HS-27A (cell line): ENCODE results near the gene OSBPL2.

ENCODE experiments used
- DNase-seq: peaks from one replicate; pipeline ENCODE4 v3.0.0-alpha.2; 2012; ENCODE audit warnings: low read depth, missing footprints

The OSBPL2 gene

GRCh38 chr20:62258499-62259293, 20.4 kb downstream of the OSBPL2 start:
- DNase-seq = no peak

- DNase-seq = no peak
These were observed 20.9 kb downstream of the OSBPL2 start for GRCh38 chr20:62259294-62259565.

GRCh38 chr20:62262064-62262463, 23.7 kb downstream of the OSBPL2 start:
- no peak for DNase-seq

GRCh38 chr20:62263396-62263795, 25.1 kb downstream of the OSBPL2 start:
- DNase-seq = no peak

GRCh38 chr20:62265365-62265764, 27.0 kb downstream of the OSBPL2 start:
- no peak for DNase-seq

- DNase-seq = no peak
These were observed 28.0 kb downstream of the OSBPL2 start for GRCh38 chr20:62266340-62266739.

- DNase-seq = no peak
These were observed 28.5 kb downstream of the OSBPL2 start for GRCh38 chr20:62266851-62267250.

DNA sequence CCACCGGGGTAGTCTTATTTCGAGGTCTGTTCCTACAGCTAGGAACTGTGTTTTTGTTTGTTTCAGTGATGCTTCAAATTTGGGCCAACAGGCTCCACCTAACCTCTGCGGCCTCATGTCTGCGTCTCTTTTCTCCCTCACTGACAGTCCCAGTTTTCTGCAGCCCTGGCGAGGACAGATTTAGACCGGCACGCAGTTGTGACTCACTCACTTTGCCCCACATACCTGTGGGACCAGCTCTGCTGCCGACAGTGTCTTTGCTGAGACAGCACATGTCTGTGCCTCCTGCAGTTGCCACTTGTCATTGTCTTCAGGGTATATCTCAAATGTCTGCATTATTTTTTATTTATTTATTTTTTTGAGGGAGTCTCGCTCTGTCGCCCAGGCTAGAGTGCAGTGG, 29.2 kb downstream of the OSBPL2 start:
- DNase-seq = no peak

DNA sequence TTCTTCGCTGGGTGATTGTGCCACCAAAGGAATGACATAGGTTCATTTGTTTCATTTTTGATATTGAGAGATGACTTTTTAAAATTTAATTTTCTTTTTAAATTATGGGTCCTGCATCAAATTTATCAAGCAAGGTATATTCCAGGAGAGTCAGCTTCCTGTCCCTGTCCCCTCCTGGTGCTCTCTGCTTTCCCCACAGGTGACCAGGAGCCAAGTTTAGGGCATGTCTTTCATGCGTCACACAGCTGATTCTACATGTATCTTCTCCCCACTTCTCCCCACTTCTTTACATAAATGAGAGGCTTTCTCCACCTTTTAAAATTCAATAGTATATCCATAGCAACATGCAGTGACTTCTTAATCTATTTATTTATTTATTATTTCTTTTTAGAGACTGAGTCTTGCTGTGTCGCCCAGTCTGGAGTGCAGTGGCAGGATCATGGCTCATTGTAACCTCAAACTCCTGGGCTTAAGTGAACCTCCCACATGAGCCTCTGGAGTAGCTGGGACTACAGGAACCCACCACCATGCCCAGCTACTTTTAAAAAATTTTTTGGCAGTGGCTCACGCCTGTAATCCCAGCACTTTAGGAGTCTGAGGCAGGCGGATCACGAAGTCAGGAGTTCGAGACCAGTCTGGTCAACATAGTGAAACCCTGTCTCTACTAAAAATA, 30.0 kb downstream of the OSBPL2 start:
- no peak for DNase-seq

DNA sequence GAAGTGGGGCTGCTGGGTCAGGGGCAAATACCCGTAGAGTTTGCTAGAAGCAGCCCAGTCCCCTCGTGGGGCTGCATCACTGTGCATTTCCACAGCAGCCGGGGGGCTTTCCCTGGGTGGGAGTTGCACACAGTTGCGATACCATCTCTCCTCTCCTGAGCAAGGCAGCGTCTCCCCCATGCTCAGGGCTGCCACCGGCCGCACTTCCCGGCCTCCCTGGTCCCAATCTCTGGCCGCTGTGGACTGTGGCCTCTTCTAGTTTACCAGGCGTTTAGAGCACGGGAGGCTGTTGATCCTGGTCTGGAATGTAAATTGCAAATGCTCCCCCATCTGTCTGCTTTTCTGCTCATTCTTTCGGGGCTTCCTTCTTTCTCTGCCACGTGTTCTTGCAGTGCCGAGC, 31.1 kb downstream of the OSBPL2 start:
- no peak for DNase-seq

DNA sequence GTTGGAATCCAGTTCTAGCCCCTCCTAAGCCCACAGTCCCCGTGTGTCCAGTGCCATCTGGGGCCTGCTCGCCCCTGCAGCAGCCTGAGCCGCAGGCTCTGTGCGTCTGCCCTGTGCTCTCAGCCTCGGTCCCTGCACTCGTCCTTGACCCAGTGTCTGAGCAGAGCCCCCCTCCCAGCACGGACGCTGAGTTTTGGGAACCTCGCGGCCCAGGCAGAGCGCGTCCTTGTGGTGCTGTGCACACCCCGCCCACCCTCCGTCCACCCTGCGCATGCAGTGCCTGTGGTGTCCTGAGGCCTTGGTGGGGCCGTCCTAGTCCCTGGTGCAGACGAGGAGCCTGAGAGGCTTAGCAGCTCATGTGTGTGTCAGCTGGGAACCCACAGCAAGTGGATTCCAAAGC, 31.6 kb downstream of the OSBPL2 start:
- DNase-seq = no peak

DNA sequence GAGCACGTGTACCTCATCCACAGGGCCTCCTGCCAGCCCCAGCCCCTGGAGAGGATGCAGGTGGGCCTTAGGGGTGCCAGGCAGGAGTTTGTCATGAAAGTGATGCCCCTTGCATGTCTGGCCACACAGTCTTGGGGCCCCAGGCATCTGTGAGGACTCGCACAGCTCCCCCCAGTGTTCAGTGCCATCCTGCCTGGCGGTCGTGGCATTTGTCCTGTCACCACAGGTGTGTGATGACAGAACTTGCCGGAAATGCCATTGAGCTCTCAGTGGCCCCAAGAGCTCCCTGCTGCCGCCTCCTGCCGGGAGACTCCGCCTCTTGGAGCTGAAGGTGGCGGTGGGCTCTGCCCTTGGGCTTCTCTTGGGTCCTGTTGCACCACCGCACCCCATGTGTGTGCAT, 33.9 kb downstream of the OSBPL2 start:
- no peak for DNase-seq

GRCh38 chr20:62273416-62273815, 35.1 kb downstream of the OSBPL2 start:
- no peak for DNase-seq

- no peak for DNase-seq
These were observed 36.1 kb downstream of the OSBPL2 start for GRCh38 chr20:62274332-62274950.

DNA sequence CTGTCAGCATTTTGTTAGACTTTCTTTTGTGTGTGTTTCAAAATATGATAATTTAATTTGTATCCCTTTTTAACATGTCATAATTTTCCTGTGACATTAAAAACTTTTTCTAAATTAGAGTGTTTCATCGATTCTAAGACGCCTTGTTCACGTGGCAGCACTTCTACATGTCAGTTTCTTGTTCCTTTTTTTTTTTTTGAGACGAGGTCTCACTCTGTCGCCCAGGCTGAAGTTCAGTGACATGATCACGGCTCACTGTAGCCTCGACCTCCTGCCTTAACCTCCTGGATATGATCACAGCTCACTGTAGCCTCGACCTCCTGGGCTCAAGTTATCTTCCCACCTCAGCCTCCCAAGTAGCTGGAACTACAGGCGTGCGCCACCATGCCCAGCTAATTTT, 36.9 kb downstream of the OSBPL2 start:
- no peak for DNase-seq

DNA sequence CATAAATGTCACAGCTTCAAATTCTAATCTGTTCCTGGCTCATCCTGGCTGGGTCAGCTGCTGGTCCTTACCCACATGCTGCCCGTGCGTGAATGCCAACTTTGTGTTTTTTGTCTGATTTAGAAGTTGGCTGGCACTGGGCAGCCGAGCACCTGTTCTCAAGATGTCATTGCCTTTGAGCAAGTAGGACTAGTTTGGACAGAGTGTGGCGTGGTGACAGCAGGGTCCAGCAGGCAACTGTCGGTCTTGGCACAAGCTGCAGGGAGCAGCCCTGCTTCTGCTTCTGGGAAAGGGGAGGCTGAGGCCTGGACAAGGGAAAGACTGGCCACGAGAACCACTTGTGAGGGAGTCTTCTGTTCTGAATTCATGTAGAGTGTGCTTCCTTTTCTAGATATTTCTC, 38.1 kb downstream of the OSBPL2 start:
- DNase-seq = no peak

DNA sequence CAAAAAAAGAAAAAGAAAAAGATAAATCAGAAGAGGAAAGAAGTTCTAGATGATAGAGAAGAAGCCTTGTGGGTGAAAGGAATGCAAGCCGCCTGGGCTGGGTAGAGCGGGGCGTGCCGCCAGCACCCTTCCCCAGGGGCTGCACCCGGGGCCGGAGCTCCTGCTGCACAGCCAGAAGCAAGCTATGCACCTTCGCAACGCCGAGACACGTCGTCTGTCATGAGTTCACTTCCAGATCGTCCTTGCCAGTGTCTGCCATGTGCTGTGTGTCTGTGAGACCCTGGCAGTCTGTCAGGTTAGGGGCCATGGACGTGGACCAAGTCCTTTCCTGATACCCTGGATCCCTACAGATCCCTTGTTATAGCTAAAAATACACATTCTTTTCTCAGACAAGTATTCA, 38.9 kb downstream of the OSBPL2 start:
- DNase-seq = no peak

DNA sequence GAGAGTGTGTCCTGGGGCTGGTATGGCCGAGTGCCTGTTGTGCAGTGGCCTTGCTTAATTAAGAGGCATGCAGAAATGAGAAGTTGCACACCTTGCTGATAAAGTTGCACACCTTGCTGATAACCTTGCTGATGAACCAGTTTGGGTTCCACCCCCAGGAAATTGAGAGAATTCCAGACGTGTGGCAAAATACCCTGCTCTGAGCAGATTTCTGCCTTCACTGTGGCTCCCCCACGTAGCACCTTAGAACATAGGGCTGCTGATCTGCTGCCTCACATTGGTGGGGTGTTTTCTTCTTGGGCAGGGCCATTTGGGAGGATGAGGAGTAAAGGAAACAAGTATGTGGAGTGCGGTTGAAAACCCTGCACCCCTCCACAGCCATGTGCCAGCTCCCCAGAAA, 42.0 kb downstream of the OSBPL2 start:
- no peak for DNase-seq

- DNase-seq = no peak
These were observed 43.0 kb downstream of the OSBPL2 start for GRCh38 chr20:62281161-62281933.

GRCh38 chr20:62282103-62282502, 43.8 kb downstream of the OSBPL2 start:
- no peak for DNase-seq

DNA sequence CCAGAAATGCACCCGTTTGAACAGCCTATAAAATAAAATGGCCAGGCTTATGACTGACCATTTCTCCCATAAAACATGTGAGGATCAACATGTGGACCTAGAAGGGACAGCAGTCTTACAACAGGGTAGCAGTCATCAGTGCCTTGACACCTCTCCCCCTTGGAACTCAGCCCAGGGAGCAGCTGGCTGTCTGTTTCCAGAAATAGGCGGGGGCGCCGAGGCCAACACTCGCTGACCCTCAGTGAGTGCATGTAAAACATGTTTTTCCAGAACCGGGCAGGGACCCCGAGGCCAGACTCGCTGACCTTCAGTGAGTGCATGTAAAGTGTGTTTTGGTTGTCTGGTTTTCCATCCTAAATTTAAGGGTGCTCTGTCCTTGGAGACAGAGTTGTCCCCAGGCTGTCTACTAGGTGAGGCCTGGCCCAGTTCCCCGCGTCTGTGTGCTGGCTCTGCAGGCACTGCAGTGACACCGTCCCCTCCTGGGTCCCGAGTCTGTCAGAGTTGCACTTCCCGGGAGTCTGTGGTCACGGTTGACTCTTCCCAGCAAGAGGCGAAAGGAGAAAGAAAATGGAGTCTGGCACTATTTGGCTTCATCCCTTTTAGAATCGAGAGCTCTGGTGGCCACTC, 44.7 kb downstream of the OSBPL2 start:
- DNase-seq = no peak

GRCh38 chr20:62284448-62284847, 46.1 kb downstream of the OSBPL2 start:
- DNase-seq = no peak
